ENCODE results near the gene CBFB. TPM values are rescaled to one million over a fixed set of nuclear protein-coding genes. Genes with fewer than 3 reads are reported as not detected.

Gene CBFB
- total and polyA plus RNA-seq, 2 of the 13 experiments (the other 11 are each of a cell fraction or from before 2014, with no cell fraction given) = 22.1 to 70.8 TPM

GRCh38 chr16:67111951-67112444, 83.0 kb downstream of the CBFB start:
- intact Hi-C loops (cut with micrococcal nuclease; ENCODE audit: unreplicated experiment) = loop anchor here (1.0 to 2.0 kb wide), 3 partner anchors 43 to 178 kb away; partner anchors contain the start of gene CIAO2B
- TF ChIP-seq NFKB2 (CRISPR knock-in tag; IDR thresholded peaks at IDR 0.05; ENCODE audit: borderline replicate concordance) = no peak
- no peak for TF ChIP-seq CHD4 (IDR thresholded peaks at IDR 0.05; ENCODE audit: borderline replicate concordance, low read length)
- peak; percentile 10 for TF ChIP-seq TEAD3 (CRISPR knock-in tag; optimal IDR thresholded peaks at IDR 0.05; ENCODE audit: borderline replicate concordance)
- TF ChIP-seq SP2 (CRISPR knock-in tag; IDR thresholded peaks at IDR 0.05) = 0 out of 2 replicates have a peak, but pooled peaks have one; percentile 27
- TF ChIP-seq FIP1L1 (IDR thresholded peaks at IDR 0.05; ENCODE audit: borderline replicate concordance, insufficient read depth, low read depth, low read length) = no peak
- TF ChIP-seq ZNF343 (CRISPR knock-in tag; IDR thresholded peaks at IDR 0.05) = no peak
- TF ChIP-seq ZMAT3 (CRISPR knock-in tag; conservative IDR thresholded peaks at IDR 0.05) = 0 out of 2 replicates have a peak, but pooled peaks have one; percentile 6
- no peak for TF ChIP-seq ZNF124 (CRISPR knock-in tag; IDR thresholded peaks at IDR 0.05)
- no peak for TF ChIP-seq DMTF1 (CRISPR knock-in tag; IDR thresholded peaks at IDR 0.05)
- no peak for TF ChIP-seq GTF2F1 (IDR thresholded peaks at IDR 0.05; ENCODE audit: low read length)
- TF ChIP-seq HDAC1 (CRISPR knock-in tag; IDR thresholded peaks at IDR 0.05) = 0 out of 2 replicates have a peak, but pooled peaks have one; percentile 0
- TF ChIP-seq BCL6 (CRISPR knock-in tag; IDR thresholded peaks at IDR 0.05) = 0 out of 2 replicates have a peak, but pooled peaks have one; percentile 6
- 0 out of 2 replicates have a peak, but pooled peaks have one; percentile 33 for TF ChIP-seq DZIP1 (CRISPR knock-in tag; IDR thresholded peaks at IDR 0.05)
- TF ChIP-seq ZNF556 (CRISPR knock-in tag; IDR thresholded peaks at IDR 0.05; ENCODE audit: borderline replicate concordance) = no peak
- TF ChIP-seq KDM5A (IDR thresholded peaks at IDR 0.05; ENCODE audit: borderline replicate concordance, low read length) = no peak
- TF ChIP-seq NCOA2 (CRISPR knock-in tag; IDR thresholded peaks at IDR 0.05) = no peak
- 0 out of 2 replicates have a peak, but pooled peaks have one; percentile 29 for TF ChIP-seq MYNN (CRISPR knock-in tag; IDR thresholded peaks at IDR 0.05; ENCODE audit: low read depth)
- no peak for TF ChIP-seq KDM2A (CRISPR knock-in tag; IDR thresholded peaks at IDR 0.05; ENCODE audit: borderline replicate concordance, low read depth)
- no peak for TF ChIP-seq ZNF781 (CRISPR knock-in tag; IDR thresholded peaks at IDR 0.05; ENCODE audit: borderline replicate concordance, not compliant biosample characterization)
- 0 out of 2 replicates have a peak, but pooled peaks have one; percentile 14 for TF ChIP-seq ZNF644 (CRISPR knock-in tag; IDR thresholded peaks at IDR 0.05; ENCODE audit: low read depth)

More at GRCh38 chr16:67111951-67112444, 83.0 kb downstream of the CBFB start:
- in situ Hi-C loops (cut with HindIII; ENCODE audit: extremely low pct_ligation_motif_present, low pct_unique_long_range_greater_than_20kb) = no loop called here
- peak overlapping the region; percentile 98 for H3K4me2 ChIP-seq (ENCODE audit: low read depth, low read length)
- H3K79me2 ChIP-seq (ENCODE audit: insufficient read depth, low read length) = peaks cover 66% of the 10 kb centered on the region
- ChIA-PET POLR2A (interaction anchor here (0.7 to 4.3 kb wide), 25 partner anchors 9 to 558 kb away, joined by 3 to 31 read pairs (median 5); partner anchors contain the start of genes B3GNT9, CBFB, FBXL8 and NOL3), CTCF (ENCODE audit: low intra/inter-chr PET ratio, low total read pairs) (no interaction called here)
- peaks cover 23% of the 10 kb centered on the region for H4K20me1 ChIP-seq (ENCODE audit: insufficient read depth, low read length)
- no peak for FAIRE-seq
- ATAC-seq = no peak
- no peak for DNase-seq (ENCODE audit: low spot score)
- H3K4me3 ChIP-seq (replicated peaks in 1 of 3; ENCODE audit: insufficient read depth in 1 of 3, low read depth in 2 of 3, low read length in 3 of 3) = peak overlapping the region; percentile 81 to 99 (median 83)
- H3K9me3 ChIP-seq (ENCODE audit: low read length) = no peaks in the 10 kb centered on the region
- H2AFZ ChIP-seq (ENCODE audit: low read length) = no peak overlapping the region
- H3K36me3 ChIP-seq (replicated peaks in 1 of 2; ENCODE audit: control insufficient read depth in 1 of 2, insufficient read depth in 2 of 2, low read length in 2 of 2) = peaks cover 10 to 12% of the 10 kb centered on the region in 2 experiments; a peak in 4 of 5 replicates
- peak overlapping the region; percentile 92 for H3K9ac ChIP-seq (ENCODE audit: insufficient read depth, low read depth, low read length)
- peak overlapping the region; percentile 90 for H3K27ac ChIP-seq (ENCODE audit: extremely low read length, insufficient read depth, low read length)
- H3K4me1 ChIP-seq (ENCODE audit: insufficient read depth, low read length) = peaks cover 72% of the 10 kb centered on the region
- no TSS peak for BruUV-seq (replicated peaks)
- H3K27me3 ChIP-seq (ENCODE audit: control insufficient read depth in 1 of 2, insufficient read depth in 2 of 2, low read length in 2 of 2) = no peaks in the 10 kb centered on the region; a peak in 1 of 5 replicates
- WGBS (ENCODE audit: low lambda C conversion rate) = 36% methylated on average over 4 of the region's 4 CpGs
